Measurements from ENCODE around the gene DHX58. TPM values are rescaled to one million over a fixed set of nuclear protein-coding genes. Genes with fewer than 3 reads are reported as not detected.

The DHX58 gene
- total and polyA plus RNA-seq, 2 donors (not counting 3 experiments of a cell fraction or from before 2014, with no cell fraction given), result 3.1 to 9.0 TPM

DNA sequence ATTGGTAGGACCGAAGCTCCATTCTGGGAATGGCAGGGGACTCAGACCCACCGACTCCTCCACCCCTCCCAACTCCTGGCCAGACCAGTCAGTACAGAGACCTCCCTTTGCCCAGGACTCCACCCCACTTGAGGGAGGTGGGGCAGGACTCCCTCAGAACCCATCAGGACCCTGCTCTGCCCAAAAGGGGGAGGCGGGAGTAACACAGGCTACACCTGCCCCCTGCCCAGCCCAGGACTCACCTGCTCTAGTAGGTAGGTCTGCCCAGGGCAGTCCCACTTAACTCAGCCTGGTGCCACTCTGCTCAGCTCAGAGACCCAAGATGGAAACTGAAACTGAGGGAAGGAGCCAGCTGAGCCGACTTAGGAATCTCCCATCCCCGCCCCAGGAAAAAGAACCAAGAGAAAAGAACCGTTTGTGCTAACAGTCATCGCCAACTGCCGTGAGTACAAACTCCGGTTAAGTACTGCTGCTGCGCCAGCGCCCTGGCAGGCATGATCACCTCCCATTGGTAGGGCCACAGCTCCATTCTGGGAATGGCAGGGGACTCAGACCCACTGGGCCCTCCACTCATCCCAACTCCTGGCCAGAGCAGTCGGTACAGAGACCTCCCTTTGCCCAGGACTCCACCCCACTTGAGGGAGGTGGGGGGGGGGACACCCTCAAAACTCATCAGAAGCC, 503 bp downstream of the DHX58 start:
- TF ChIP-seq MAX (IDR thresholded peaks at IDR 0.05; ENCODE audit: insufficient read depth, insufficient read length) (no peak), GATA2 (IDR thresholded peaks at IDR 0.05; ENCODE audit: insufficient read depth, insufficient read length, low read depth, low read length) (no peak), POLR2AphosphoS5 (IDR thresholded peaks at IDR 0.05; ENCODE audit: insufficient read depth, low read depth, low read length) (no peak), FOS (IDR thresholded peaks at IDR 0.05; ENCODE audit: borderline replicate concordance, insufficient read depth, low read length) (no peak), MYC (IDR thresholded peaks at IDR 0.05; ENCODE audit: low read depth, low read length) (no peak), POLR2A (IDR thresholded peaks at IDR 0.05; ENCODE audit: low read depth, low read length) (no peak), EZH2 (IDR thresholded peaks at IDR 0.05; ENCODE audit: borderline replicate concordance, low read depth, low read length, severe bottlenecking) (no peak), JUN (IDR thresholded peaks at IDR 0.05; ENCODE audit: borderline replicate concordance, insufficient read depth, insufficient read length, low read depth) (no peak)
- TF ChIP-seq, protein P1, sequence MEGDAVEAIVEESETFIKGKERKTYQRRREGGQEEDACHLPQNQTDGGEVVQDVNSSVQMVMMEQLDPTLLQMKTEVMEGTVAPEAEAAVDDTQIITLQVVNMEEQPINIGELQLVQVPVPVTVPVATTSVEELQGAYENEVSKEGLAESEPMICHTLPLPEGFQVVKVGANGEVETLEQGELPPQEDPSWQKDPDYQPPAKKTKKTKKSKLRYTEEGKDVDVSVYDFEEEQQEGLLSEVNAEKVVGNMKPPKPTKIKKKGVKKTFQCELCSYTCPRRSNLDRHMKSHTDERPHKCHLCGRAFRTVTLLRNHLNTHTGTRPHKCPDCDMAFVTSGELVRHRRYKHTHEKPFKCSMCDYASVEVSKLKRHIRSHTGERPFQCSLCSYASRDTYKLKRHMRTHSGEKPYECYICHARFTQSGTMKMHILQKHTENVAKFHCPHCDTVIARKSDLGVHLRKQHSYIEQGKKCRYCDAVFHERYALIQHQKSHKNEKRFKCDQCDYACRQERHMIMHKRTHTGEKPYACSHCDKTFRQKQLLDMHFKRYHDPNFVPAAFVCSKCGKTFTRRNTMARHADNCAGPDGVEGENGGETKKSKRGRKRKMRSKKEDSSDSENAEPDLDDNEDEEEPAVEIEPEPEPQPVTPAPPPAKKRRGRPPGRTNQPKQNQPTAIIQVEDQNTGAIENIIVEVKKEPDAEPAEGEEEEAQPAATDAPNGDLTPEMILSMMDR (IDR thresholded peaks at IDR 0.05; ENCODE audit: extremely low read depth in 1 of 2, insufficient read depth in 1 of 2, low read depth in 1 of 2, low read length in 2 of 2), result no peak
- Histone ChIP-seq H3K4me3 (replicated peaks in 1 of 3; ENCODE audit: insufficient read depth in 1 of 3, low read depth in 1 of 3, low read length in 3 of 3) (peak overlapping the region in 2 of 3 experiments; percentile 29 to 31), H2AFZ (ENCODE audit: low read depth, low read length) (peak overlapping the region; percentile 66), H3K9me3 (replicated peaks; ENCODE audit: control insufficient read depth, insufficient read depth, low read length) (no peaks in the 10 kb centered on the region), H3K9ac (replicated peaks; ENCODE audit: extremely low read depth, insufficient read depth, low read length) (peak overlapping the region; percentile 23), H3K27ac (ENCODE audit: insufficient read depth, low read depth, low read length) (peak overlapping the region; percentile 5), H3K79me2 (ENCODE audit: control insufficient read depth, insufficient read depth, low read length) (no peaks in the 10 kb centered on the region), H3K36me3 (ENCODE audit: control insufficient read depth in 2 of 2, extremely low read depth in 1 of 2, insufficient read depth in 2 of 2, low read length in 2 of 2) (no peaks in the 10 kb centered on the region), H3K27me3 (ENCODE audit: control insufficient read depth in 2 of 2, insufficient read depth in 2 of 2, low read length in 2 of 2) (no peaks in the 10 kb centered on the region), H3K9me1 (replicated peaks; ENCODE audit: control insufficient read depth, extremely low read depth, insufficient read depth, low read length) (no peaks in the 10 kb centered on the region), H3K4me2 (ENCODE audit: insufficient read depth, low read length) (peak overlapping the region; percentile 53), H3K4me1 (ENCODE audit: control insufficient read depth, extremely low read depth, insufficient read depth, low read length) (peaks cover 9% of the 10 kb centered on the region), H4K20me1 (replicated peaks; ENCODE audit: control insufficient read depth, extremely low read depth, insufficient read depth, low read length) (no peaks in the 10 kb centered on the region)
- intact Hi-C loops (cut with micrococcal nuclease), result loop anchor here (1.0 kb wide), 1 partner anchor 88 kb away; no protein-coding TSS in a partner anchor
- ChIA-PET CTCF (interaction anchor here (0.8 to 2.2 kb wide), 8 partner anchors 11 to 149 kb away, joined by 3 to 10 read pairs (median 4); partner anchors contain the start of gene NKIRAS2), POLR2A (interaction anchor here (0.6 to 1.7 kb wide), 3 partner anchors 8 to 41 kb away, joined by 4 to 9 read pairs (median 5); no protein-coding TSS in a partner anchor)
- TSS peak; percentile 6 for BruUV-seq (replicated peaks)
- FAIRE-seq (no peak), DNase-seq (ENCODE audit: low read depth, low spot score) (peak; percentile 51)
- dilution Hi-C loops (cut with MboI; ENCODE audit: extremely low pct_ligation_motif_present, low sequenced_read_pairs), result loop anchor here (25.0 kb wide), 1 partner anchor 150 kb away; the partner anchor contains the start of gene CNP

Data from endothelial cell of umbilical vein (primary cell).